ENCODE data around the gene CFAP61. TPM values are rescaled to one million over a fixed set of nuclear protein-coding genes. Genes with fewer than 3 reads are reported as not detected.
A peak's percentile ranks its signal among the peaks of the same experiment; 100 is the strongest.

CFAP61 gene
- total RNA-seq, 4 donors from 2014 or later: 0.19 to 1.4 (median 1.1) TPM

GRCh38 chr20:20038586-20038985 is 13.7 kb upstream of the CFAP61 start:
- DNase-seq (ENCODE audit: low spot score in 2 of 2): no peak
- intact Hi-C loops (cut with DNase I; ENCODE audit: low total_unique reads): no loop called here
- no peak overlapping the region for H3K4me3 ChIP-seq (ENCODE audit: low read depth, poor library complexity, severe bottlenecking)
- 88 to 89% methylated on average over 6 of the region's 6 CpGs for WGBS, 2 donors
- TF ChIP-seq CTCF (IDR thresholded peaks at IDR 0.05) (no peak), POLR2A (IDR thresholded peaks at IDR 0.05) (no peak)

- TF ChIP-seq CTCF (IDR thresholded peaks at IDR 0.05): no peak
- no peak for TF ChIP-seq POLR2A (IDR thresholded peaks at IDR 0.05)
- no peak for DNase-seq (ENCODE audit: low spot score in 2 of 2)
- WGBS, 2 donors: 91 to 96% methylated on average over 6 of the region's 6 CpGs
- intact Hi-C loops (cut with DNase I; ENCODE audit: low total_unique reads): no loop called here
- H3K4me3 ChIP-seq (ENCODE audit: low read depth, poor library complexity, severe bottlenecking): no peak overlapping the region
Measured at GRCh38 chr20:20039752-20040387, 12.5 kb upstream of the CFAP61 start.

DNA sequence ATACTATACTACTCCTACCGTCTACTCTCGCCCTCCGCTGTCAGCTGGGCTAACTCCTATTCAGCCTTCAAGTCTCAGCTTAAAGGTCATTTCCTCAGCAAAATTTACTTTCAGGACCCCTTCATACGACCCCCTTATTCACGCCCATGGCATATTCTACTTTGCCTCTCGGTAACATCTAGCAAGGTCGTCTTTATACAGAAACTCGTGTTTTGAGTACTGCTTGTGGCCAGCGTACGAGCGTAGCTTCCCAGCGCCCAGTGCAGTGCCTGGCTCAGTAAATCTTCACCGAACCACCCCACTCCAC is 612 bp upstream of the CFAP61 start:
- no peak for DNase-seq (ENCODE audit: low spot score in 2 of 2)
- intact Hi-C loops (cut with DNase I; ENCODE audit: low total_unique reads): no loop called here
- WGBS, 2 donors: 1 to 2% methylated on average over 12 to 13 of the region's 13 CpGs
- peak overlapping the region; percentile 98 for H3K4me3 ChIP-seq (ENCODE audit: low read depth, poor library complexity, severe bottlenecking)
- TF ChIP-seq CTCF (IDR thresholded peaks at IDR 0.05): no peak
- no peak for TF ChIP-seq POLR2A (IDR thresholded peaks at IDR 0.05)

DNA sequence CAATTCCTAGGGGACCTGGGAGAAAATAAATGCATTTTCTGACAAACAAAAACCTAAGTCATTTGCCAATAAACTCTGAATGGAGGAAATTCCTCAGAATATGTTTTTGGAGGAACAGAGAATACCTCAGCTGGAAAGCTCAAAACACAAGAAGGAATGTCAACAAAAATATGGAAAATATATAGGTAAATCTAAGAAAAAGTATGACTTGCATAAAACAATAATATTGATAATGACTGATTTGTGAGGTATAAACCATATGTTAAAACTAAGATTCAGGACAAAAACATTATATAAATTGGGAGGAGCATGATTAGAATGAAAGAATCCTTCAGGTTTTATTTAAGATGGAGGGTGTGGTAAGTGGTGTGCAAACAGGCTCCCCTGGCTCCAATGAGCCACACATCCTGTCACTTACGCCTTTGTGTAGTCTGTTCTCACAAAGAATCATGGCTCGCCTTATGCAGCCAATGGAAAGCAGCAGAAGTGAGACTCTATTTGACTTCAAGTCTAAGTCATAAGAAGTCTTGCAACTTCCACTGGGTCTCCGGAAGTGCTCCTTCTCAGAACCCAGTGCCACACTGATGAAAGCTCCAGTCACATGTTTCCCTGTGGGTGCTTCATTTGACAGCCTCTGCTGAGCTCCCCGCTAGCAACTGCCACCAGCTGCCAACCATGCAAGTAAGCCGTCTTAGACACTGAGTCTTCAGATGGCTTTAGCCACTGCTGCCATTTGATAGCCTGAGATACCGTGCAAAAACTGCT is 8.1 kb downstream of the CFAP61 start:
- intact Hi-C loops (cut with DNase I; ENCODE audit: low total_unique reads): no loop called here
- H3K4me3 ChIP-seq (ENCODE audit: low read depth, poor library complexity, severe bottlenecking): no peak overlapping the region
- 86 to 90% methylated on average over 6 of the region's 6 CpGs for WGBS, 2 donors

GRCh38 chr20:20063941-20064702 is 11.8 kb downstream of the CFAP61 start:
- intact Hi-C loops (cut with DNase I; ENCODE audit: low total_unique reads): no loop called here
- WGBS, 2 donors: 62 to 78% methylated on average over 12 of the region's 12 CpGs
- TF ChIP-seq CTCF (IDR thresholded peaks at IDR 0.05) (no peak), POLR2A (IDR thresholded peaks at IDR 0.05) (no peak)
- H3K4me3 ChIP-seq (ENCODE audit: low read depth, poor library complexity, severe bottlenecking): no peak overlapping the region
- no peak for DNase-seq (ENCODE audit: low spot score in 2 of 2)

More for the DNA sequence above, 8.1 kb downstream of the CFAP61 start:
- TF ChIP-seq CTCF (IDR thresholded peaks at IDR 0.05) (no peak), POLR2A (IDR thresholded peaks at IDR 0.05) (no peak)
- no peak for DNase-seq (ENCODE audit: low spot score in 2 of 2)
